Endothelial cell (in vitro differentiated cells): Measurements from ENCODE around the gene HASPIN. TPM values are rescaled to one million over a fixed set of nuclear protein-coding genes. Genes with fewer than 3 reads are reported as not detected.

Source experiments
- DNase-seq: peaks from one replicate; pipeline ENCODE4 v3.0.0; 2021; ENCODE audit warnings: low spot score
- H3K27ac Mint-ChIP-seq: one replicate; pipeline ENCODE4 v1.8.0; 2021; ENCODE audit warnings: mixed read lengths, inconsistent platforms; ENCODE audit not compliant: unreplicated experiment
- H3K27me3 Mint-ChIP-seq: one replicate; pipeline ENCODE4 v1.8.0; 2021; ENCODE audit warnings: mild to moderate bottlenecking, moderate library complexity, mixed read lengths, inconsistent platforms; ENCODE audit not compliant: unreplicated experiment
- H3K36me3 Mint-ChIP-seq: one replicate; pipeline ENCODE4 v1.8.0; 2021; ENCODE audit warnings: mild to moderate bottlenecking, low read depth, mixed read lengths, inconsistent platforms; ENCODE audit not compliant: unreplicated experiment
- H3K4me1 Mint-ChIP-seq: one replicate; pipeline ENCODE4 v1.8.0; 2021; ENCODE audit warnings: mild to moderate bottlenecking, mixed read lengths, inconsistent platforms; ENCODE audit not compliant: unreplicated experiment
- H3K4me3 Mint-ChIP-seq: one replicate; pipeline ENCODE4 v1.8.0; 2021; ENCODE audit warnings: mild to moderate bottlenecking, mixed read lengths, inconsistent platforms; ENCODE audit not compliant: unreplicated experiment
- H3K9me3 Mint-ChIP-seq: one replicate; pipeline ENCODE4 v1.8.0; 2021; ENCODE audit warnings: mixed read lengths, inconsistent platforms; ENCODE audit not compliant: unreplicated experiment
- CTCF ChIP-seq: fragments of 200-600 bp; sonication (generic); IDR thresholded peaks from one replicate; pipeline ENCODE4 v1.5.0; 2021; ENCODE audit warnings: antibody characterized with exemption; ENCODE audit not compliant: unreplicated experiment
- total RNA-seq: library from RNA; stranded (reverse); fragmentation: NEBNext Ultra II Directional; extraction: Animal tissue kit (Norgen Biotek cat#: 25700); gene quantifications from one replicate; pipeline ENCODE4 v1.2.1, GENCODE V29; 2021; ENCODE audit not compliant: unreplicated experiment

The HASPIN gene
- total RNA-seq, 1 donor from 2014 or later: 5.2 TPM

GRCh38 chr17:3691617-3692067 lies 32.1 kb upstream of the HASPIN start:
- no peak overlapping the region for H3K27ac Mint-ChIP-seq
- peaks cover 9% of the 10 kb centered on the region for H3K27me3 Mint-ChIP-seq
- no peak for DNase-seq
- H3K4me3 Mint-ChIP-seq: no peak overlapping the region
- peaks cover 4% of the 10 kb centered on the region for H3K4me1 Mint-ChIP-seq
- H3K36me3 Mint-ChIP-seq: peaks cover 4% of the 10 kb centered on the region
- TF ChIP-seq CTCF: no peak
- no peaks in the 10 kb centered on the region for H3K9me3 Mint-ChIP-seq

DNA sequence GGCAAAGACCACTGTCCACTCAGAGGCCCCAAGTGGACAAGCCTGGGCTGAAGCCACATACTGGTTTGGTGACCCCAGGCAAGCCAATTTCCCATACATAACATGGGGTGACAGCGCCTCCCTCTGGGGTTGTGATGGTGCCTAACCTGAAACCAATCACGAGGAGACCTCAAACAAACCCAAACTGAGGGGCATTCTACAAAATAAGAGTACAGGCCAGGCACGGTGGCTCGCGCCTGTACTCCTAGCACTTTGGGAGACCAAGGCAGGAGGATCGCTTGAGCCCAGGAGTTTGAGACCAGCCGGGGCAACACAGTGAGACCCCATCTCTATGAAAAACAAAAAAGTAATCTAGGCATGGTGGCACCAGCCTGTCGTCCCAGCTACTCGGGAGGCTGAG lies 31.4 kb upstream of the HASPIN start:
- H3K36me3 Mint-ChIP-seq: peaks cover 4% of the 10 kb centered on the region
- no peak for DNase-seq
- H3K27me3 Mint-ChIP-seq: peaks cover 9% of the 10 kb centered on the region
- peaks cover 4% of the 10 kb centered on the region for H3K4me1 Mint-ChIP-seq
- H3K9me3 Mint-ChIP-seq: no peaks in the 10 kb centered on the region
- no peak overlapping the region for H3K27ac Mint-ChIP-seq
- TF ChIP-seq CTCF: no peak
- no peak overlapping the region for H3K4me3 Mint-ChIP-seq

GRCh38 chr17:3693141-3693540 lies 30.6 kb upstream of the HASPIN start:
- no peak for TF ChIP-seq CTCF
- DNase-seq: no peak
- no peak overlapping the region for H3K27ac Mint-ChIP-seq
- H3K4me1 Mint-ChIP-seq: peaks cover 4% of the 10 kb centered on the region
- H3K36me3 Mint-ChIP-seq: peaks cover 4% of the 10 kb centered on the region
- no peak overlapping the region for H3K4me3 Mint-ChIP-seq
- H3K9me3 Mint-ChIP-seq: no peaks in the 10 kb centered on the region
- H3K27me3 Mint-ChIP-seq: peaks cover 16% of the 10 kb centered on the region

DNA sequence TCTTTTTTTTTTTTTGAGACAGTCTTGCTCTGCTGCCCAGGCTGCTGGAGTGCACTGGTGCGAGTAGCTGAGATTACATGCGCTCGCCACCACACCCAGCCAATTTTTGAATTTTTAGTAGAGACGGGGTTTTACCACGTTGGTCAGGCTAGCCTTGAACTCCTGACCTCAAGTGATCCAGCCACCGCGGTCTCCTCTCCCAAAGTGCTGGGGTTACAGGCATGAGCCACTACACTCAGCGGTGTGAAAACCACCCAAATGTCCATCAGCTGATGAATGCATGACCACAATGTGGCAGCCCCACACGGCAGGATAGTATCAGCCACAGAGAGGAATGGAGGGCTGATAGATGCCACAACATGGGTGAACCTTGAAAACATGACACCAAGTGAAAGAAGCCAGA lies 29.9 kb upstream of the HASPIN start:
- no peak for DNase-seq
- no peaks in the 10 kb centered on the region for H3K9me3 Mint-ChIP-seq
- no peak overlapping the region for H3K4me3 Mint-ChIP-seq
- no peak for TF ChIP-seq CTCF
- peaks cover 4% of the 10 kb centered on the region for H3K4me1 Mint-ChIP-seq
- H3K27ac Mint-ChIP-seq: no peak overlapping the region
- H3K27me3 Mint-ChIP-seq: peaks cover 16% of the 10 kb centered on the region
- H3K36me3 Mint-ChIP-seq: peaks cover 4% of the 10 kb centered on the region

DNA sequence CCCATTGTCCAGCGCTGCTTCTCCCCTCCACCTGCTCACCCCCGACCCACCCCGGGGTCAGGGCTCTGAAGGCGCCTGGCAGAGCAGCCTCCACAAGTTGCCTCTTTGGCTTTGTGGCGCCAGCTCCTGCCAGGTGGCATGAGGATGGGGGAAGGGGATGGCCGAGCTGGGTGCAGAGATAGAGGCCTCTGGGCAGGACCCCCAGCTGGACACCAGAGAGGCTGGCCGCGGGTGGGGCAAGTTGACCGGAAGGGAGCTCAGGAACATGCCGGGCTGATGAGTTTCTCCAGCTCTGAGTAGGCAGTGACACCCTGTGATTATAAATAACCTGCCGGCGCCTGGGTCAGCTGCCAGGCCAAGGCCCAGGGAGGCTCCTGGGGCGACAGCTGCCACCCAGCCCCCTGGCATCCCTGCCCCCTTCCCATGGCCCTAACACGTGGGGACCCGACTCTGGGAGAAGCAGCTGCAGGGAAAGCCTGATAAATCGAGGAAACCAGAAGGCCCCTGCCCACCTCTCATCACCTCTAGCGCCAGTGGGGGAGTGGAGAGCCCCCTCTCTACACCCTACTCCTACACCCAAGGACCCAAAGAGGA lies 28.5 kb upstream of the HASPIN start:
- H3K27ac Mint-ChIP-seq: no peak overlapping the region
- H3K4me3 Mint-ChIP-seq: no peak overlapping the region
- DNase-seq: no peak
- H3K9me3 Mint-ChIP-seq: no peaks in the 10 kb centered on the region
- peaks cover 10% of the 10 kb centered on the region for H3K27me3 Mint-ChIP-seq
- no peaks in the 10 kb centered on the region for H3K4me1 Mint-ChIP-seq
- no peaks in the 10 kb centered on the region for H3K36me3 Mint-ChIP-seq
- TF ChIP-seq CTCF: no peak
